ENCODE results near the gene LARGE2. TPM values are rescaled to one million over a fixed set of nuclear protein-coding genes. Genes with fewer than 3 reads are reported as not detected.
"Not testable (repeated sequence)": the region's sequence is repeated elsewhere in the genome, so short reads cannot be mapped to it uniquely, and the experiment has no call there.

LARGE2 gene
- total and polyA plus RNA-seq, 12 donors: 0.23 to 0.42 TPM; not detected in 10

- WGBS, 2 donors: 94% methylated on average over 56 of the region's 56 CpGs
- H3K27me3 ChIP-seq: peaks cover 0 to 41% (median 0%) of the 10 kb centered on the region in 7 donors
- peaks cover 0 to 31% (median 0%) of the 10 kb centered on the region in 9 donors for H3K36me3 ChIP-seq
- ATAC-seq (no peak), DNase-seq (peak in 1 of 2 donors; percentile 8)
- H3K9me3 ChIP-seq: no peaks in the 10 kb centered on the region
- H3K27ac ChIP-seq: no peak overlapping the region
- no peak overlapping the region for H3K4me3 ChIP-seq
- no peak for TF ChIP-seq CTCF (IDR thresholded peaks at IDR 0.05)
- intact Hi-C loops (cut with DNase I): no loop called here
- peaks cover 10 to 31% (median 21%) of the 10 kb centered on the region in 9 donors for H3K4me1 ChIP-seq
These were observed 19.7 kb upstream of the LARGE2 start for GRCh38 chr11:45902452-45903380.

- WGBS, 2 donors: 83 to 85% methylated on average over 15 of the region's 15 CpGs
- no peak for TF ChIP-seq CTCF (IDR thresholded peaks at IDR 0.05)
- ATAC-seq (no peak), DNase-seq (no peak)
- intact Hi-C loops (cut with DNase I): no loop called here
- Histone ChIP-seq H3K27ac (no peak overlapping the region), H3K9me3 (no peaks in the 10 kb centered on the region), H3K4me1 (peaks cover 7 to 22% (median 15%) of the 10 kb centered on the region in 9 donors), H3K36me3 (peaks cover 0 to 36% (median 0%) of the 10 kb centered on the region in 9 donors), H3K4me3 (no peak overlapping the region), H3K27me3 (peaks cover 0 to 24% (median 0%) of the 10 kb centered on the region in 7 donors)
These were observed 18.0 kb upstream of the LARGE2 start for GRCh38 chr11:45904309-45904915.

- Histone ChIP-seq H3K27ac (no peak overlapping the region), H3K27me3 (peaks cover 0 to 17% (median 0%) of the 10 kb centered on the region in 7 donors), H3K9me3 (no peaks in the 10 kb centered on the region), H3K36me3 (peaks cover 0 to 42% (median 0%) of the 10 kb centered on the region in 9 donors), H3K4me3 (no peak overlapping the region), H3K4me1 (peaks cover 5 to 19% (median 12%) of the 10 kb centered on the region in 9 donors)
- intact Hi-C loops (cut with DNase I): no loop called here
- no peak for DNase-seq
- ATAC-seq: no peak
- WGBS, 2 donors: 94 to 96% methylated on average over 19 of the region's 19 CpGs
- no peak for TF ChIP-seq CTCF (IDR thresholded peaks at IDR 0.05)
These were observed 17.4 kb upstream of the LARGE2 start for GRCh38 chr11:45905095-45905494.

DNA sequence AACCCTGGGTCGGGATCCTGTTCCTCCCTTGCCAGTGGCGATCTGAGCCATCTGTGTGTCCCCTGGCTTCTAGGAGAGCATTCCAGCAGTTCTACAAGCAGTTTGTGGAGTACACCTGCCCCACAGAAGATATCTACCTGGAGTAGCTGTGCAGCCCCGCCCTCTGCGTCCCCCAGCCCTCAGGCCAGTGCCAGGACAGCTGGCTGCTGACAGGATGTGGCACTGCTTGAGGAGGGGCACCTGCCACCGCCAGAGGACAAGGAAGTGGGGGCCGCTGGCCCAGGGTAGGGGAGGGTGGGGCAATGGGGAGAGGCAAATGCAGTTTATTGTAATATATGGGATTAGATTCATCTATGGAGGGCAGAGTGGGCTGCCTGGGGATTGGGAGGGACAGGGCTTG lies 16.9 kb upstream of the LARGE2 start:
- Histone ChIP-seq H3K36me3 (peaks cover 0 to 47% (median 1%) of the 10 kb centered on the region in 9 donors), H3K4me1 (peaks cover 5 to 16% (median 8%) of the 10 kb centered on the region in 9 donors), H3K27me3 (peaks cover 0 to 12% (median 0%) of the 10 kb centered on the region in 7 donors)
- intact Hi-C loops (cut with DNase I); ATAC-seq; H3K9me3 ChIP-seq; DNase-seq; H3K27ac ChIP-seq; H3K4me3 ChIP-seq: not testable (repeated sequence)
- 84 to 88% methylated on average over 6 of the region's 6 CpGs for WGBS, 2 donors

All from heart right ventricle (tissue), 16 donors.